Adrenal gland (tissue), 12 donors: ENCODE data around the gene WASHC3. TPM values are rescaled to one million over a fixed set of nuclear protein-coding genes. Genes with fewer than 3 reads are reported as not detected.
"Not testable (repeated sequence)": the region's sequence is repeated elsewhere in the genome, so short reads cannot be mapped to it uniquely, and the experiment has no call there.

ENCODE experiments used
- DNase-seq, 7 donors: peaks; one replicate each; pipeline ENCODE4 v3.0.0-alpha.2; 2019 to 2020
- H3K27ac ChIP-seq, 5 donors: fragments of 200-600 bp; sonication (generic) in 4 of 5; 1 replicate in 3 of 5; 2 replicates in 2 of 5; pipeline versions ENCODE4 v1.5.1 to v1.8.0; 2016 to 2020; ENCODE audit warnings: mild to moderate bottlenecking in 1 of 5
- H3K27me3 ChIP-seq: fragments of 200-600 bp; 2 replicates; pipeline ENCODE4 v1.8.0; 2021
- H3K36me3 ChIP-seq, 2 donors: fragments of 200-600 bp; replicated peaks in 1 of 2; 1 replicate in 1 of 2; 2 replicates in 1 of 2; pipeline versions ENCODE4 v1.5.1 to v1.8.0; 2018 to 2022
- H3K4me1 ChIP-seq, 2 donors: fragments of 200-600 bp; replicated peaks in 1 of 2; 1 replicate in 1 of 2; 2 replicates in 1 of 2; pipeline versions ENCODE4 v1.5.1 to v1.8.0; 2018 to 2021
- H3K4me3 ChIP-seq, 4 donors: fragments of 200-600 bp; sonication (generic) in 3 of 4; one replicate each; pipeline ENCODE4 v1.5.1; 2016 to 2018
- H3K9me3 ChIP-seq, 3 donors: fragments of 200-600 bp; sonication (generic) in 1 of 3; replicated peaks in 1 of 3; 1 replicate in 2 of 3; 2 replicates in 1 of 3; pipeline versions ENCODE4 v1.5.1 to v1.8.0; 2016 to 2021
- POLR2A ChIP-seq, 2 donors: fragments of 450-650 bp; IDR thresholded peaks; one replicate each; pipeline ENCODE4 v1.6.1; 2017; ENCODE audit warnings: antibody characterized with exemption in 2 of 2, mild to moderate bottlenecking in 2 of 2, moderate library complexity in 1 of 2
- WGBS, 4 donors: extraction: QIAGEN DNeasy Blood & Tissue Kit in 2 of 4; methylation state at CpG; one replicate each; pipeline versions ENCODE4 v1.1.5 to v1.1.7; 2013 to 2017; 5-methylcytosine and 5-hydroxymethylcytosine counted together
- intact Hi-C, 2 donors: fragments of 100-400 bp; cut with DNase I; formaldehyde crosslinking; loops; one replicate each; pipeline versions ENCODE4 v1.14.1 to v1.15.0; 2022 to 2023
- polyA plus RNA-seq, 3 donors: library from polyadenylated mRNA; stranded (reverse); fragments of 200-250 nt in 2 of 3; fragments of 350-450 nt in 1 of 3; fragmentation: Illumina TruSeq in 1 of 3; extraction: RNeasy Lipid Tissue Mini Kit (QIAGEN cat#74804) in 1 of 3; gene quantifications; one replicate each; pipeline ENCODE4 v1.2.3, GENCODE V29; 2013 to 2014
- total RNA-seq, 9 donors: library from RNA; depleted of rRNA in 4 of 9; stranded (reverse); fragments of >200 nt in 4 of 9; fragments of 120-200 nt in 1 of 9; fragmentation: NEBNext Ultra II Directional in 1 of 9; extraction: Animal tissue kit (Norgen Biotek cat#: 25700) in 1 of 9; gene quantifications; one replicate each; pipeline versions ENCODE4 v1.1.0 to v1.2.4, GENCODE V29; 2013 to 2023
- TF ChIP-seq, protein P1 (sequence below), 6 experiments: fragments of 450-650 bp in 4 of 6; fragments of 200-600 bp in 2 of 6; sonication (generic) in 1 of 6; IDR thresholded peaks; 1 replicate in 5 of 6; 2 replicates in 1 of 6; pipeline versions ENCODE4 v1.5.1 to v1.8.0; 2016 to 2021; ENCODE audit warnings: antibody characterized with exemption in 6 of 6, mild to moderate bottlenecking in 2 of 6, moderate library complexity in 1 of 6
- donor health status: healthy with polysubstance abuse.
- donor health status: Bipolar disorder and iron deficiency.
- donor health status: DM: yes; HTN: yes; CAD: no.
- donor health status: DM: no; HTN: no; CAD: no.
- donor health status: DM: no; HTN: no; CAD: no.
- donor health status: DM: yes; HTN: yes; CAD: no.

WASHC3 gene
- total and polyA plus RNA-seq, 12 donors, result 37.8 to 101 (median 57.6) TPM

DNA sequence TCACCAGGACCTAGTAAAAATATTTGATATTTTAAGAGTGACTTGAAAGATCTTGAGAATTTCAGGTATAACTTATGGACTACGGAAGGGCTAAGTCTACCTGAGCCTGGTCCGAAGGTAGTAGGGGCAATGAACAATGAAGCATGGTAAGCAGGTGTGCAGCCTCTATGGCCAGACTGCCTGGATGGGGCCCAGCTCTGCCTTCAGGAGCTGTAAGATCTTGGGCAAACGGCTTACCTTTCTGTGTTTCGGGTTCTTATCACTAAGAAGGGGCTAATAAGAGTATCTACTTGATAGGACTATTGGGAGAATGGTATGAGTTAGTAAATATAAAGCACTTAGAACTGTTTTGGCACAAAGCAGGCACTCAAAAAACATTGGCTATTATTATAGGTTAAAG, 19.1 kb upstream of the WASHC3 start:
- Histone ChIP-seq H3K9me3 (no peaks in the 10 kb centered on the region), H3K4me1 (no peaks in the 10 kb centered on the region), H3K27ac (no peak overlapping the region), H3K36me3 (peaks cover 0 to 4% of the 10 kb centered on the region in 2 donors), H3K4me3 (no peak overlapping the region), H3K27me3 (no peaks in the 10 kb centered on the region)
- intact Hi-C loops, result no loop called here
- WGBS, 4 donors, result 96 to 100% (median 97%) methylated on average over 4 of the region's 4 CpGs
- no peak for TF ChIP-seq POLR2A (IDR thresholded peaks at IDR 0.05)
- TF ChIP-seq, protein P1, sequence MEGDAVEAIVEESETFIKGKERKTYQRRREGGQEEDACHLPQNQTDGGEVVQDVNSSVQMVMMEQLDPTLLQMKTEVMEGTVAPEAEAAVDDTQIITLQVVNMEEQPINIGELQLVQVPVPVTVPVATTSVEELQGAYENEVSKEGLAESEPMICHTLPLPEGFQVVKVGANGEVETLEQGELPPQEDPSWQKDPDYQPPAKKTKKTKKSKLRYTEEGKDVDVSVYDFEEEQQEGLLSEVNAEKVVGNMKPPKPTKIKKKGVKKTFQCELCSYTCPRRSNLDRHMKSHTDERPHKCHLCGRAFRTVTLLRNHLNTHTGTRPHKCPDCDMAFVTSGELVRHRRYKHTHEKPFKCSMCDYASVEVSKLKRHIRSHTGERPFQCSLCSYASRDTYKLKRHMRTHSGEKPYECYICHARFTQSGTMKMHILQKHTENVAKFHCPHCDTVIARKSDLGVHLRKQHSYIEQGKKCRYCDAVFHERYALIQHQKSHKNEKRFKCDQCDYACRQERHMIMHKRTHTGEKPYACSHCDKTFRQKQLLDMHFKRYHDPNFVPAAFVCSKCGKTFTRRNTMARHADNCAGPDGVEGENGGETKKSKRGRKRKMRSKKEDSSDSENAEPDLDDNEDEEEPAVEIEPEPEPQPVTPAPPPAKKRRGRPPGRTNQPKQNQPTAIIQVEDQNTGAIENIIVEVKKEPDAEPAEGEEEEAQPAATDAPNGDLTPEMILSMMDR (IDR thresholded peaks at IDR 0.05), result no peak
- DNase-seq, result no peak

DNA sequence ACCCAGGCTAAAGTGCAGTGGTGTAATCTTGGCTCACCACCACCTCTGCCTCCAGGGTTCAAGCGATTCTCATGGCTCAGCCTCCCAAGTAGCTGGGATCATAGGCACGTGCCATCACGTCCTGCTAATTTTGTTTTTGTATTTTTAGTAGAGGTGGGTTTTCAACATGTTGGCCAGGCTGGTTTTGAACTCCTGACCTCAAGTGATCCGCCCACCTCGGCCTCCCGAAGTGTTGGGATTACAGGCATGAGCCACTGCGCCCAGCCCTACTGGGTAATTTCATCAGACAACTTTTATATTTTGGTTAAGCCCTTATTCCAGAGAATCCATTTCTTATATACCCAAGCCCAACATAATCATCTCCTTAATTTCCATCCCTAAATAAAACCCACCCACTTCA, 10.3 kb upstream of the WASHC3 start:
- H3K9me3 ChIP-seq, H3K4me3 ChIP-seq, H3K27me3 ChIP-seq, H3K36me3 ChIP-seq, intact Hi-C loops, DNase-seq, H3K27ac ChIP-seq, H3K4me1 ChIP-seq: not testable (repeated sequence)
- 94 to 97% (median 95%) methylated on average over 7 of the region's 7 CpGs for WGBS, 4 donors

DNA sequence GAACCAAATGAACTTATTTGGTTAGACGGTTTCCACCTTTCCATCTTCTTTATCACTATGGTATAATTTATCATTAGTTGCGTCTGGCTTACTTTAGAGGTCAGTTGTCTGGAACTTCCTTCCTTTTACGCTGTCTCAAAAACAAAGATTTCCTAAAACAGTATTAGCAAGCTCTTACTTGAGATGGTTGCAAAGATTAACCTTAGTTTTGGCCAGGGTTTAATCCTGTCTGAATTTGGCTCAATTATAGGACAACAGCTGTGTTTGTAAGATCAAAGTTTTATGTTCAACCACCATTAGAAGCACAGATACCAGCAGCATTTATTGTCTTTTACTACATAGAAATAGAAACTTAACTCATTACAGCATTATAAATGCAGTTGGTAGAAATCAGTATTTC, 7.9 kb upstream of the WASHC3 start:
- intact Hi-C loops, result no loop called here
- no peaks in the 10 kb centered on the region for H3K27me3 ChIP-seq
- H3K4me1 ChIP-seq, result no peaks in the 10 kb centered on the region
- no peak overlapping the region for H3K4me3 ChIP-seq
- TF ChIP-seq, protein P1 (IDR thresholded peaks at IDR 0.05), result no peak
- no peak for TF ChIP-seq POLR2A (IDR thresholded peaks at IDR 0.05)
- no peak for DNase-seq
- H3K36me3 ChIP-seq, result no peaks in the 10 kb centered on the region
- H3K9me3 ChIP-seq, result no peaks in the 10 kb centered on the region
- 50 to 75% (median 71%) methylated on average over 3 of the region's 3 CpGs for WGBS, 4 donors
- H3K27ac ChIP-seq, result no peak overlapping the region

DNA sequence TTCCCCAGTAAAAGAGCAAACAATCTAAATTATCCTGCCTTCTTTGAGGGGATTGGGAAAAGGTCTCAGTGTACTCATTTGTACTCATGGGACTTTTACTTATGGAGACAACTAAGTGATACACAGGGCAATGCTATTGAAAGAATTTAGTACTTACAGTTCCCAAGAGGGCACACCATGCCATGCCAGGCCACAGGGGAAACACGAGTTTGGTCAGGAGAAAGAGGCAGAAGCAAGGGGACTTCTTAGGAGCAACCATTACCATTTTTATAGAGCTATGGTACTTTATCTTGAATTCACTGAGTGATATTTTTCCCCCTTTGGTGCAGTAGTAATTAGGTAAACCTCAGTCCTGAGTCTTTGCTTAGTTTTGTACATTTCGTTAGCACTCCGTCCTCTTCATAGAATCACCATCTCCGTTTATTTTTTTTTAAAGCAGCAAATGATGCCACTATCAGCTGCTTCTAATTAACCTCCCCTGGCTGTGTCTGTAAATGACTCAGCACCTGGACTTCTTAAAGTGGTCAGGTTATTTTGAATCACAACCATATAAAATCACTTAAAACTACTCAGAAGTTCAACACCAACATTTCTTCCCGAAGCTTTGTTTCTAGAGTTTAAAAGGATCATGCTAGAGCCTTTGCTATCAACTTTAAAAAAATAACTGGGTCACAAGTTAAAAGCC, 5.9 kb upstream of the WASHC3 start:
- 73 to 80% (median 76%) methylated on average over 5 of the region's 5 CpGs for WGBS, 4 donors
- DNase-seq, result no peak
- Histone ChIP-seq H3K4me1 (no peaks in the 10 kb centered on the region), H3K27ac (no peak overlapping the region), H3K9me3 (no peaks in the 10 kb centered on the region), H3K4me3 (no peak overlapping the region), H3K27me3 (no peaks in the 10 kb centered on the region), H3K36me3 (no peaks in the 10 kb centered on the region)
- intact Hi-C loops, result no loop called here
- TF ChIP-seq, protein P1 (IDR thresholded peaks at IDR 0.05), result no peak
- no peak for TF ChIP-seq POLR2A (IDR thresholded peaks at IDR 0.05)

DNA sequence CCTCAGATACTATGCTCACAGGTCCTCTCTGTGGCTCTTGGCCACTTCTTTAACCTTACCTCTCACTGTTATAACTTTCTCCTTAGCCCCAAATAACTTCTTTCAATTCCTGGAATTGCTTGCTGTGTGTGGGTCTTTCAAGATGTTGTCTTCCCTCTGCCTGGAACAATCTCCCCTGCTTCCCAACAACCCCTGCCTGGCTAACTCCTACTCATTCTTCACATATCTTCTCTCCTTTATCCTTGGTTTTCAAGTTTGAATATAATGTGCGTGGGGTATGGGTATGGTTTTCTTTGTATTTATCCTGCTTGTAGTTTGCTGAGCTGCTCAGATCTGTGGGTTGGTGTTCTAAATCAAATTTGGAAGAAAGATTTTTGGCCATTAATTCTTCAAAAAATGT, 2.7 kb upstream of the WASHC3 start:
- intact Hi-C loops, result no loop called here
- DNase-seq, result no peak
- Histone ChIP-seq H3K4me1 (no peaks in the 10 kb centered on the region), H3K27ac (no peak overlapping the region), H3K4me3 (no peak overlapping the region), H3K36me3 (no peaks in the 10 kb centered on the region), H3K27me3 (no peaks in the 10 kb centered on the region), H3K9me3 (no peaks in the 10 kb centered on the region)
- TF ChIP-seq, protein P1 (IDR thresholded peaks at IDR 0.05), result no peak
- TF ChIP-seq POLR2A (IDR thresholded peaks at IDR 0.05), result no peak
- 69 to 82% (median 77%) methylated on average over 1 of the region's 1 CpG for WGBS, 4 donors
